ENCODE data around the gene ZNF593.

- no peak for TF ChIP-seq EZH2 (IDR thresholded peaks at IDR 0.05)
- TF ChIP-seq, protein P1, sequence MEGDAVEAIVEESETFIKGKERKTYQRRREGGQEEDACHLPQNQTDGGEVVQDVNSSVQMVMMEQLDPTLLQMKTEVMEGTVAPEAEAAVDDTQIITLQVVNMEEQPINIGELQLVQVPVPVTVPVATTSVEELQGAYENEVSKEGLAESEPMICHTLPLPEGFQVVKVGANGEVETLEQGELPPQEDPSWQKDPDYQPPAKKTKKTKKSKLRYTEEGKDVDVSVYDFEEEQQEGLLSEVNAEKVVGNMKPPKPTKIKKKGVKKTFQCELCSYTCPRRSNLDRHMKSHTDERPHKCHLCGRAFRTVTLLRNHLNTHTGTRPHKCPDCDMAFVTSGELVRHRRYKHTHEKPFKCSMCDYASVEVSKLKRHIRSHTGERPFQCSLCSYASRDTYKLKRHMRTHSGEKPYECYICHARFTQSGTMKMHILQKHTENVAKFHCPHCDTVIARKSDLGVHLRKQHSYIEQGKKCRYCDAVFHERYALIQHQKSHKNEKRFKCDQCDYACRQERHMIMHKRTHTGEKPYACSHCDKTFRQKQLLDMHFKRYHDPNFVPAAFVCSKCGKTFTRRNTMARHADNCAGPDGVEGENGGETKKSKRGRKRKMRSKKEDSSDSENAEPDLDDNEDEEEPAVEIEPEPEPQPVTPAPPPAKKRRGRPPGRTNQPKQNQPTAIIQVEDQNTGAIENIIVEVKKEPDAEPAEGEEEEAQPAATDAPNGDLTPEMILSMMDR (IDR thresholded peaks at IDR 0.05): no peak
- TF ChIP-seq EZH2phosphoT487 (IDR thresholded peaks at IDR 0.05): no peak
Observed at GRCh38 chr1:26170472-26170821, 739 bp downstream of the ZNF593 start.
